K562 (cell line): ENCODE data around the gene WDR86. TPM values are rescaled to one million over a fixed set of nuclear protein-coding genes. Genes with fewer than 3 reads are reported as not detected.

Experiments
- BRF1 ChIP-seq: IDR thresholded peaks from 3 replicates; pipeline ENCODE4 v1.6.1; 2011; ENCODE audit warnings: borderline replicate concordance, mild to moderate bottlenecking; ENCODE audit not compliant: insufficient read length; ENCODE audit errors: extremely low read depth
- CC2D1A ChIP-seq: fragments of 450-650 bp; IDR thresholded peaks from 2 replicates; pipeline ENCODE4 v1.6.1; 2017; ENCODE audit warnings: mild to moderate bottlenecking
- CREBBP ChIP-seq: IDR thresholded peaks from one replicate; pipeline ENCODE4 v1.6.1; 2012; ENCODE audit warnings: low read depth, mild to moderate bottlenecking, control low read depth, inconsistent platforms, low read length
- FOXJ2 ChIP-seq: fragments of 200-800 bp; sonication (Bioruptor generic); IDR thresholded peaks from 2 replicates; pipeline ENCODE4 v1.6.1; 2016; ENCODE audit warnings: missing genetic modification characterization, missing compliant biosample characterization
- FOXK2 ChIP-seq, 2 experiments: fragments of 450-650 bp; IDR thresholded peaks in 1 of 2; conservative IDR thresholded peaks in 1 of 2; 2 replicates each; pipeline ENCODE4 v1.6.1; 2016; ENCODE audit warnings: low read depth in 2 of 2, mild to moderate bottlenecking in 1 of 2
- HMG20B ChIP-seq: fragments of 250-450 bp; sonication (Bioruptor Pico); IDR thresholded peaks from 2 replicates; pipeline ENCODE4 v1.5.0; 2021; ENCODE audit warnings: mild to moderate bottlenecking
- IRF2 ChIP-seq: sonication (generic); formaldehyde crosslinking; IDR thresholded peaks from 2 replicates; pipeline ENCODE4 v1.8.1; 2022; ENCODE audit warnings: mild to moderate bottlenecking, missing genetic modification reagents
- MCM2 ChIP-seq: fragments of 450-650 bp; IDR thresholded peaks from 2 replicates; pipeline ENCODE4 v1.6.1; 2017; ENCODE audit warnings: low read depth, mild to moderate bottlenecking
- MED1 ChIP-seq: sonication (generic); formaldehyde crosslinking; IDR thresholded peaks from 2 replicates; pipeline ENCODE4 v1.8.1; 2023; ENCODE audit warnings: missing genetic modification reagents, borderline replicate concordance
- PHF21A ChIP-seq: fragments of 450-650 bp; IDR thresholded peaks from 2 replicates; pipeline ENCODE4 v1.6.1; 2017; ENCODE audit warnings: low read depth, borderline replicate concordance
- POLR2B ChIP-seq: fragments of 450-650 bp; IDR thresholded peaks from 2 replicates; pipeline ENCODE4 v1.6.1; 2018; ENCODE audit warnings: low read depth; ENCODE audit not compliant: partially characterized antibody
- TAL1 ChIP-seq: fragments of 450-650 bp; IDR thresholded peaks from 2 replicates; pipeline ENCODE4 v1.6.1; 2016; ENCODE audit warnings: mild to moderate bottlenecking
- ZNF184 ChIP-seq: sonication (generic); formaldehyde crosslinking; IDR thresholded peaks from 2 replicates; pipeline ENCODE4 v1.5.0; 2020; ENCODE audit warnings: missing genetic modification reagents
- polyA plus RNA-seq, 8 experiments: library from polyadenylated mRNA; depleted of rRNA in 4 of 8; stranded (reverse) in 5 of 8; unstranded in 3 of 8; fragments of >200 nt; fragmentation: Nextera tagmentation in 2 of 8; fragmentation: Illumina TruSeq in 1 of 8; extraction: Ambion mirVana in 2 of 8; extraction: Trizol in 1 of 8; gene quantifications; 2 replicates each; pipeline versions ENCODE4 v1.2.1 to v1.2.3, GENCODE V29; 2011 to 2014; ENCODE audit warnings: inconsistent platforms in 1 of 8, missing spikeins in 1 of 8
- total RNA-seq, 7 experiments: library from RNA; depleted of rRNA in 6 of 7; stranded (reverse); fragments of >200 nt in 6 of 7; fragmentation: Illumina TruSeq in 2 of 7; extraction: Trizol in 2 of 7; gene quantifications; 2 replicates each; pipeline versions ENCODE4 v1.2.1 to v1.2.3, GENCODE V29; 2011 to 2021; ENCODE audit warnings: low replicate concordance in 1 of 7
- TF ChIP-seq, protein P1 (sequence below): fragments of 250-450 bp; sonication (Bioruptor Pico); IDR thresholded peaks from 2 replicates; pipeline ENCODE4 v1.5.0; 2021
- TF ChIP-seq, protein P2 (sequence below): fragments of 450-650 bp; formaldehyde crosslinking; IDR thresholded peaks from 2 replicates; pipeline ENCODE4 v1.4.0; 2022; ENCODE audit warnings: missing genetic modification characterization
- TF ChIP-seq, protein P3 (sequence below): fragments of 250-450 bp; sonication (Bioruptor Pico); IDR thresholded peaks from 2 replicates; pipeline ENCODE4 v1.5.0; 2020; ENCODE audit warnings: mild to moderate bottlenecking, borderline replicate concordance
- TF ChIP-seq, protein P4 (sequence below): fragments of 200-800 bp; sonication (Bioruptor generic); IDR thresholded peaks from 2 replicates; pipeline ENCODE4 v1.6.1; 2017; ENCODE audit warnings: missing genetic modification characterization, missing compliant biosample characterization
- TF ChIP-seq, protein P5 (sequence below), 2 experiments: fragments of 200-800 bp in 1 of 2; sonication (Bioruptor generic) in 1 of 2; sonication (generic) in 1 of 2; formaldehyde crosslinking in 1 of 2; IDR thresholded peaks in 1 of 2; conservative IDR thresholded peaks in 1 of 2; 2 replicates each; pipeline versions ENCODE4 v1.5.0 to v1.6.1; 2016 to 2020; ENCODE audit warnings: missing compliant biosample characterization in 1 of 2, missing genetic modification characterization in 1 of 2, missing genetic modification reagents in 1 of 2

WDR86 gene
- total and polyA plus RNA-seq, 9 of the 15 experiments (the other 6 are each of a cell fraction or from before 2014, with no cell fraction given): 0.24 TPM; not detected in 8

DNA sequence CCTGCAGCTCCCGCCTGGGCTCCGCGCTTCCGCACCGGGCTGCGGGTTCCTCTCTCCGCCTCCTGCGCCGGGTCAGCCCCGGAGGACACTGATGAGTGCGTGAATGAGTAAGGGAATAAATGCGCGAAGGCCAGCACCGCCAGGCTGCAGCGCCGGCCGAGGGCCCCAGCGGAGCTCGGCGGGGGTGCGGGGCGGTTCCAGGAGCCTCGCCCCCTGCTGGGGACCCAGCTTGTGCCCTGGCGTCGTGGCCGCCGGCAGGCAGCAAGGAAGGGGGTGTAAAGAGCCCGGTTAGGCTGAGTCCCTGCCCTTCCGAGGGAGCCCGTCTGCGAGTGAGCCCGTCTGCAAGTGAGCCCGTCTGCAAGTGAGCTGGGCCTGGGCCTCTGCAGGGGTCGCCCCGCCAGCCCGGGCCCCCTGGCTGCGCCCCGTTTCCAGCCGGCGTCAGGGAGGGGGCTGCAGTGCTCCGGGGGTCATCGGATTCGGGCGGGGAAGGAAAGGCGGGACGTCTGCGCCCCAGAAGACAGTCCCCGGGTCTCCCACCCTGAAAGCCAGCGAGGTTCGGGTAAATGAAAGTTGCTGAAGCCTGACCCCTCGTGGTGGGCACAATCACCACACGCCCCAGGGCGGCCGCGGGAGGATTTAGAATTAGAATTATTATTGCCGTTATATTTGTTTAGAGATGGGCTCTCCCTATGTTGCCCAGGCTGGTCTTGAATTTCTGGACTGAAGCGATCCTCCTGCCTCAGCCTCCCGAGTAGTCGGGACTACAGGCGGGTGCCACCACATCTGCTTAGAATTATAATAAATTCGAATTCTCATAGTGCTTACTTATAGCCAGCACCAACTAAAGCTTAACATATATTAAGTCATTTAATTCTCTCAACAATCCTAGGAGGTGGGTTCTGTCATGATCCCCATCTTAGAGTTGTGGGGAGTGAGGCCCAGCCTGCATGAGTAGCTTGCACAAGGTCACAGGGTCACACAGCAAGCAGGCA is 38.7 kb upstream of the WDR86 start (continued):
- TF ChIP-seq FOXK2 (conservative IDR thresholded peaks at IDR 0.05 in 1 of 2, IDR thresholded peaks at IDR 0.05 in 1 of 2; ENCODE audit: low read depth in 2 of 2) (no peak), BRF1 (no peak), MCM2 (no peak), POLR2B (no peak), HMG20B (no peak), TAL1 (no peak), IRF2 (CRISPR knock-in tag) (no peak), FOXJ2 (no peak), ZNF184 (no peak), PHF21A (no peak), CREBBP (no peak), MED1 (CRISPR knock-in tag) (no peak), CC2D1A (peak; percentile 81)
- TF ChIP-seq, protein P1, sequence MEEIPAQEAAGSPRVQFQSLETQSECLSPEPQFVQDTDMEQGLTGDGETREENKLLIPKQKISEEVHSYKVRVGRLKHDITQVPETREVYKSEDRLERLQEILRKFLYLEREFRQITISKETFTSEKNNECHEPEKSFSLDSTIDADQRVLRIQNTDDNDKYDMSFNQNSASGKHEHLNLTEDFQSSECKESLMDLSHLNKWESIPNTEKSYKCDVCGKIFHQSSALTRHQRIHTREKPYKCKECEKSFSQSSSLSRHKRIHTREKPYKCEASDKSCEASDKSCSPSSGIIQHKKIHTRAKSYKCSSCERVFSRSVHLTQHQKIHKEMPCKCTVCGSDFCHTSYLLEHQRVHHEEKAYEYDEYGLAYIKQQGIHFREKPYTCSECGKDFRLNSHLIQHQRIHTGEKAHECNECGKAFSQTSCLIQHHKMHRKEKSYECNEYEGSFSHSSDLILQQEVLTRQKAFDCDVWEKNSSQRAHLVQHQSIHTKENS (CRISPR knock-in tag): no peak
- TF ChIP-seq, protein P2, sequence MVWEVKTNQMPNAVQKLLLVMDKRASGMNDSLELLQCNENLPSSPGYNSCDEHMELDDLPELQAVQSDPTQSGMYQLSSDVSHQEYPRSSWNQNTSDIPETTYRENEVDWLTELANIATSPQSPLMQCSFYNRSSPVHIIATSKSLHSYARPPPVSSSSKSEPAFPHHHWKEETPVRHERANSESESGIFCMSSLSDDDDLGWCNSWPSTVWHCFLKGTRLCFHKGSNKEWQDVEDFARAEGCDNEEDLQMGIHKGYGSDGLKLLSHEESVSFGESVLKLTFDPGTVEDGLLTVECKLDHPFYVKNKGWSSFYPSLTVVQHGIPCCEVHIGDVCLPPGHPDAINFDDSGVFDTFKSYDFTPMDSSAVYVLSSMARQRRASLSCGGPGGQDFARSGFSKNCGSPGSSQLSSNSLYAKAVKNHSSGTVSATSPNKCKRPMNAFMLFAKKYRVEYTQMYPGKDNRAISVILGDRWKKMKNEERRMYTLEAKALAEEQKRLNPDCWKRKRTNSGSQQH: no peak
- TF ChIP-seq, protein P3, sequence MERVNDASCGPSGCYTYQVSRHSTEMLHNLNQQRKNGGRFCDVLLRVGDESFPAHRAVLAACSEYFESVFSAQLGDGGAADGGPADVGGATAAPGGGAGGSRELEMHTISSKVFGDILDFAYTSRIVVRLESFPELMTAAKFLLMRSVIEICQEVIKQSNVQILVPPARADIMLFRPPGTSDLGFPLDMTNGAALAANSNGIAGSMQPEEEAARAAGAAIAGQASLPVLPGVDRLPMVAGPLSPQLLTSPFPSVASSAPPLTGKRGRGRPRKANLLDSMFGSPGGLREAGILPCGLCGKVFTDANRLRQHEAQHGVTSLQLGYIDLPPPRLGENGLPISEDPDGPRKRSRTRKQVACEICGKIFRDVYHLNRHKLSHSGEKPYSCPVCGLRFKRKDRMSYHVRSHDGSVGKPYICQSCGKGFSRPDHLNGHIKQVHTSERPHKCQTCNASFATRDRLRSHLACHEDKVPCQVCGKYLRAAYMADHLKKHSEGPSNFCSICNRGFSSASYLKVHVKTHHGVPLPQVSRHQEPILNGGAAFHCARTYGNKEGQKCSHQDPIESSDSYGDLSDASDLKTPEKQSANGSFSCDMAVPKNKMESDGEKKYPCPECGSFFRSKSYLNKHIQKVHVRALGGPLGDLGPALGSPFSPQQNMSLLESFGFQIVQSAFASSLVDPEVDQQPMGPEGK (CRISPR knock-in tag): no peak
- TF ChIP-seq, protein P4, sequence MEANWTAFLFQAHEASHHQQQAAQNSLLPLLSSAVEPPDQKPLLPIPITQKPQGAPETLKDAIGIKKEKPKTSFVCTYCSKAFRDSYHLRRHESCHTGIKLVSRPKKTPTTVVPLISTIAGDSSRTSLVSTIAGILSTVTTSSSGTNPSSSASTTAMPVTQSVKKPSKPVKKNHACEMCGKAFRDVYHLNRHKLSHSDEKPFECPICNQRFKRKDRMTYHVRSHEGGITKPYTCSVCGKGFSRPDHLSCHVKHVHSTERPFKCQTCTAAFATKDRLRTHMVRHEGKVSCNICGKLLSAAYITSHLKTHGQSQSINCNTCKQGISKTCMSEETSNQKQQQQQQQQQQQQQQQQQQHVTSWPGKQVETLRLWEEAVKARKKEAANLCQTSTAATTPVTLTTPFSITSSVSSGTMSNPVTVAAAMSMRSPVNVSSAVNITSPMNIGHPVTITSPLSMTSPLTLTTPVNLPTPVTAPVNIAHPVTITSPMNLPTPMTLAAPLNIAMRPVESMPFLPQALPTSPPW: no peak
- TF ChIP-seq, protein P5, sequence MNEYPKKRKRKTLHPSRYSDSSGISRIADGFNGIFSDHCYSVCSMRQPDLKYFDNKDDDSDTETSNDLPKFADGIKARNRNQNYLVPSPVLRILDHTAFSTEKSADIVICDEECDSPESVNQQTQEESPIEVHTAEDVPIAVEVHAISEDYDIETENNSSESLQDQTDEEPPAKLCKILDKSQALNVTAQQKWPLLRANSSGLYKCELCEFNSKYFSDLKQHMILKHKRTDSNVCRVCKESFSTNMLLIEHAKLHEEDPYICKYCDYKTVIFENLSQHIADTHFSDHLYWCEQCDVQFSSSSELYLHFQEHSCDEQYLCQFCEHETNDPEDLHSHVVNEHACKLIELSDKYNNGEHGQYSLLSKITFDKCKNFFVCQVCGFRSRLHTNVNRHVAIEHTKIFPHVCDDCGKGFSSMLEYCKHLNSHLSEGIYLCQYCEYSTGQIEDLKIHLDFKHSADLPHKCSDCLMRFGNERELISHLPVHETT (CRISPR knock-in tag; conservative IDR thresholded peaks at IDR 0.05 in 1 of 2, IDR thresholded peaks at IDR 0.05 in 1 of 2): no peak
